Measurements from ENCODE around the gene TACC2. TPM values are rescaled to one million over a fixed set of nuclear protein-coding genes. Genes with fewer than 3 reads are reported as not detected.
"Not testable (repeated sequence)": the region's sequence is repeated elsewhere in the genome, so short reads cannot be mapped to it uniquely, and the experiment has no call there.

Gene TACC2
- total and polyA plus RNA-seq, 5 donors from 2014 or later = not detected

GRCh38 chr10:122019414-122019975 is 30.5 kb downstream of the TACC2 start:
- H3K27me3 Mint-ChIP-seq = peaks cover 14% of the 10 kb centered on the region
- H3K4me1 Mint-ChIP-seq = peaks cover 0 to 6% (median 0%) of the 10 kb centered on the region in 4 donors
- no peaks in the 10 kb centered on the region for H3K9me3 ChIP-seq (ENCODE audit: control insufficient read depth in 2 of 2, low read length in 2 of 2)
- H3K27ac Mint-ChIP-seq = no peak overlapping the region
- ATAC-seq (ENCODE audit: low read depth in 2 of 2) (no peak), DNase-seq (no peak)
- H3K4me1 ChIP-seq (ENCODE audit: control insufficient read depth, insufficient read depth, low read length, poor library complexity, severe bottlenecking) = no peaks in the 10 kb centered on the region
- no peak overlapping the region for H3K4me3 Mint-ChIP-seq
- peaks cover 0 to 3% (median 0%) of the 10 kb centered on the region in 7 donors for H3K9me3 Mint-ChIP-seq
- no peak overlapping the region for H3K4me3 ChIP-seq (ENCODE audit: low read depth, low read length)
- no peak overlapping the region for H3K27ac ChIP-seq (ENCODE audit: insufficient read depth, low read length, poor library complexity, severe bottlenecking)
- no peaks in the 10 kb centered on the region for H3K36me3 Mint-ChIP-seq
- no peaks in the 10 kb centered on the region for H3K27me3 ChIP-seq (ENCODE audit: control insufficient read depth, insufficient read depth, low read length)
- H3K36me3 ChIP-seq (ENCODE audit: control insufficient read depth, insufficient read depth, low read length) = no peaks in the 10 kb centered on the region

- Mint-ChIP-seq H3K27ac (no peak overlapping the region), H3K9me3 (peaks cover 0 to 3% (median 0%) of the 10 kb centered on the region in 7 donors), H3K4me1 (peaks cover 0 to 6% (median 0%) of the 10 kb centered on the region in 4 donors), H3K36me3 (no peaks in the 10 kb centered on the region), H3K27me3 (peaks cover 11% of the 10 kb centered on the region), H3K4me3 (no peak overlapping the region)
- Histone ChIP-seq H3K36me3 (ENCODE audit: control insufficient read depth, insufficient read depth, low read length) (no peaks in the 10 kb centered on the region), H3K27ac (ENCODE audit: insufficient read depth, low read length, poor library complexity, severe bottlenecking) (no peak overlapping the region), H3K27me3 (ENCODE audit: control insufficient read depth, insufficient read depth, low read length) (no peaks in the 10 kb centered on the region), H3K4me3 (ENCODE audit: low read depth, low read length) (no peak overlapping the region), H3K4me1 (ENCODE audit: control insufficient read depth, insufficient read depth, low read length, poor library complexity, severe bottlenecking) (no peaks in the 10 kb centered on the region), H3K9me3 (ENCODE audit: control insufficient read depth in 2 of 2, low read length in 2 of 2) (no peaks in the 10 kb centered on the region)
- DNase-seq (no peak), ATAC-seq (ENCODE audit: low read depth in 2 of 2) (no peak)
Measured at GRCh38 chr10:122020226-122020625, 31.3 kb downstream of the TACC2 start.

- H3K27me3 Mint-ChIP-seq = peaks cover 11% of the 10 kb centered on the region
- no peak overlapping the region for H3K27ac Mint-ChIP-seq
- no peaks in the 10 kb centered on the region for H3K9me3 ChIP-seq (ENCODE audit: control insufficient read depth in 2 of 2, low read length in 2 of 2)
- peaks cover 0 to 6% (median 0%) of the 10 kb centered on the region in 4 donors for H3K4me1 Mint-ChIP-seq
- ATAC-seq (ENCODE audit: low read depth in 2 of 2) (no peak), DNase-seq (no peak)
- H3K36me3 ChIP-seq (ENCODE audit: control insufficient read depth, insufficient read depth, low read length) = no peaks in the 10 kb centered on the region
- H3K4me3 ChIP-seq (ENCODE audit: low read depth, low read length) = no peak overlapping the region
- H3K36me3 Mint-ChIP-seq = no peaks in the 10 kb centered on the region
- H3K4me3 Mint-ChIP-seq = no peak overlapping the region
- H3K27me3 ChIP-seq (ENCODE audit: control insufficient read depth, insufficient read depth, low read length) = no peaks in the 10 kb centered on the region
- H3K4me1 ChIP-seq (ENCODE audit: control insufficient read depth, insufficient read depth, low read length, poor library complexity, severe bottlenecking) = no peaks in the 10 kb centered on the region
- peaks cover 0 to 3% (median 0%) of the 10 kb centered on the region in 7 donors for H3K9me3 Mint-ChIP-seq
- no peak overlapping the region for H3K27ac ChIP-seq (ENCODE audit: insufficient read depth, low read length, poor library complexity, severe bottlenecking)
Measured at GRCh38 chr10:122021379-122021778, 32.4 kb downstream of the TACC2 start.

GRCh38 chr10:122021828-122022227 is 32.9 kb downstream of the TACC2 start:
- Histone ChIP-seq H3K4me3 (ENCODE audit: low read depth, low read length) (no peak overlapping the region), H3K27me3 (ENCODE audit: control insufficient read depth, insufficient read depth, low read length) (no peaks in the 10 kb centered on the region), H3K9me3 (ENCODE audit: control insufficient read depth in 2 of 2, low read length in 2 of 2) (no peaks in the 10 kb centered on the region), H3K36me3 (ENCODE audit: control insufficient read depth, insufficient read depth, low read length) (no peaks in the 10 kb centered on the region), H3K4me1 (ENCODE audit: control insufficient read depth, insufficient read depth, low read length, poor library complexity, severe bottlenecking) (no peaks in the 10 kb centered on the region), H3K27ac (ENCODE audit: insufficient read depth, low read length, poor library complexity, severe bottlenecking) (no peak overlapping the region)
- Mint-ChIP-seq H3K27me3 (peaks cover 7% of the 10 kb centered on the region), H3K36me3 (no peaks in the 10 kb centered on the region), H3K4me1 (peaks cover 0 to 6% (median 0%) of the 10 kb centered on the region in 4 donors), H3K27ac (no peak overlapping the region), H3K9me3 (peaks cover 0 to 3% (median 0%) of the 10 kb centered on the region in 7 donors), H3K4me3 (no peak overlapping the region)
- DNase-seq (no peak), ATAC-seq (ENCODE audit: low read depth in 2 of 2) (no peak)

GRCh38 chr10:122022276-122022675 is 33.3 kb downstream of the TACC2 start:
- DNase-seq (no peak), ATAC-seq (ENCODE audit: low read depth in 2 of 2) (no peak)
- no peak overlapping the region for H3K4me3 Mint-ChIP-seq
- H3K27me3 Mint-ChIP-seq = peaks cover 4% of the 10 kb centered on the region
- H3K36me3 ChIP-seq (ENCODE audit: control insufficient read depth, insufficient read depth, low read length) = no peaks in the 10 kb centered on the region
- peaks cover 0 to 3% (median 0%) of the 10 kb centered on the region in 7 donors for H3K9me3 Mint-ChIP-seq
- H3K4me1 ChIP-seq (ENCODE audit: control insufficient read depth, insufficient read depth, low read length, poor library complexity, severe bottlenecking) = no peaks in the 10 kb centered on the region
- H3K27ac ChIP-seq (ENCODE audit: insufficient read depth, low read length, poor library complexity, severe bottlenecking) = no peak overlapping the region
- H3K4me1 Mint-ChIP-seq = peaks cover 0 to 6% (median 0%) of the 10 kb centered on the region in 4 donors
- no peaks in the 10 kb centered on the region for H3K9me3 ChIP-seq (ENCODE audit: control insufficient read depth in 2 of 2, low read length in 2 of 2)
- no peak overlapping the region for H3K27ac Mint-ChIP-seq
- no peaks in the 10 kb centered on the region for H3K36me3 Mint-ChIP-seq
- no peak overlapping the region for H3K4me3 ChIP-seq (ENCODE audit: low read depth, low read length)
- H3K27me3 ChIP-seq (ENCODE audit: control insufficient read depth, insufficient read depth, low read length) = no peaks in the 10 kb centered on the region

- H3K4me3 ChIP-seq (ENCODE audit: low read depth, low read length); H3K36me3 Mint-ChIP-seq; H3K9me3 Mint-ChIP-seq; H3K4me3 Mint-ChIP-seq; H3K27ac ChIP-seq (ENCODE audit: insufficient read depth, low read length, poor library complexity, severe bottlenecking); ATAC-seq (ENCODE audit: low read depth in 2 of 2); H3K4me1 ChIP-seq (ENCODE audit: control insufficient read depth, insufficient read depth, low read length, poor library complexity, severe bottlenecking); H3K36me3 ChIP-seq (ENCODE audit: control insufficient read depth, insufficient read depth, low read length); H3K4me1 Mint-ChIP-seq; H3K27me3 Mint-ChIP-seq; H3K27me3 ChIP-seq (ENCODE audit: control insufficient read depth, insufficient read depth, low read length); H3K27ac Mint-ChIP-seq; DNase-seq; H3K9me3 ChIP-seq (ENCODE audit: control insufficient read depth in 2 of 2, low read length in 2 of 2): not testable (repeated sequence)
Measured at GRCh38 chr10:122023257-122023656, 34.3 kb downstream of the TACC2 start.

- Mint-ChIP-seq H3K4me1 (no peaks in the 10 kb centered on the region), H3K27ac (no peak overlapping the region), H3K4me3 (no peak overlapping the region), H3K9me3 (peaks cover 0 to 4% (median 0%) of the 10 kb centered on the region in 7 donors), H3K27me3 (peaks cover 5% of the 10 kb centered on the region), H3K36me3 (no peaks in the 10 kb centered on the region)
- no peaks in the 10 kb centered on the region for H3K36me3 ChIP-seq (ENCODE audit: control insufficient read depth, insufficient read depth, low read length)
- DNase-seq (no peak), ATAC-seq (ENCODE audit: low read depth in 2 of 2) (no peak)
- H3K27ac ChIP-seq (ENCODE audit: insufficient read depth, low read length, poor library complexity, severe bottlenecking) = no peak overlapping the region
- H3K4me1 ChIP-seq (ENCODE audit: control insufficient read depth, insufficient read depth, low read length, poor library complexity, severe bottlenecking) = no peaks in the 10 kb centered on the region
- H3K4me3 ChIP-seq (ENCODE audit: low read depth, low read length) = no peak overlapping the region
- no peaks in the 10 kb centered on the region for H3K27me3 ChIP-seq (ENCODE audit: control insufficient read depth, insufficient read depth, low read length)
- no peaks in the 10 kb centered on the region for H3K9me3 ChIP-seq (ENCODE audit: control insufficient read depth in 2 of 2, low read length in 2 of 2)
Measured at GRCh38 chr10:122029499-122030199, 40.7 kb downstream of the TACC2 start.

- H3K9me3 ChIP-seq (ENCODE audit: control insufficient read depth in 2 of 2, low read length in 2 of 2) = no peaks in the 10 kb centered on the region
- peaks cover 5% of the 10 kb centered on the region for H3K27me3 Mint-ChIP-seq
- H3K27me3 ChIP-seq (ENCODE audit: control insufficient read depth, insufficient read depth, low read length) = no peaks in the 10 kb centered on the region
- no peaks in the 10 kb centered on the region for H3K4me1 Mint-ChIP-seq
- H3K4me3 ChIP-seq (ENCODE audit: low read depth, low read length) = no peak overlapping the region
- H3K27ac ChIP-seq (ENCODE audit: insufficient read depth, low read length, poor library complexity, severe bottlenecking) = no peak overlapping the region
- DNase-seq = no peak
- ATAC-seq (ENCODE audit: low read depth in 2 of 2) = no peak
- no peaks in the 10 kb centered on the region for H3K36me3 ChIP-seq (ENCODE audit: control insufficient read depth, insufficient read depth, low read length)
- H3K36me3 Mint-ChIP-seq = no peaks in the 10 kb centered on the region
- peaks cover 0 to 4% (median 0%) of the 10 kb centered on the region in 7 donors for H3K9me3 Mint-ChIP-seq
- no peak overlapping the region for H3K4me3 Mint-ChIP-seq
- H3K27ac Mint-ChIP-seq = no peak overlapping the region
- no peaks in the 10 kb centered on the region for H3K4me1 ChIP-seq (ENCODE audit: control insufficient read depth, insufficient read depth, low read length, poor library complexity, severe bottlenecking)
Measured at GRCh38 chr10:122030200-122030552, 41.2 kb downstream of the TACC2 start.
